WI38 (cell line): Measurements from ENCODE around the gene KLHL40.

Source experiments
- H3K4me3 ChIP-seq: 2 replicates; pipeline ENCODE4 v1.5.1; 2011; ENCODE audit warnings: low read depth, mild to moderate bottlenecking, control low read depth, low read length
- CTCF ChIP-seq: IDR thresholded peaks from 2 replicates; pipeline ENCODE4 v1.5.1; 2012; ENCODE audit warnings: low read depth, mild to moderate bottlenecking, control low read depth, low read length

The KLHL40 gene

GRCh38 chr3:42685363-42685881 is at the start of gene KLHL40:
TSS of gene KLHL40 (plus strand) at chr3:42685537. CDS start at chr3:42685619, 82 bp downstream.
- H3K4me3 ChIP-seq, result no peak within 1 kb of the TSS

GRCh38 chr3:42637001-42637400 is 48.3 kb upstream of the KLHL40 start:
- TF ChIP-seq CTCF, result no peak
- H3K4me3 ChIP-seq, result no peak overlapping the region

More at GRCh38 chr3:42685363-42685881, at the start of gene KLHL40:
- TF ChIP-seq CTCF, result no peak

- H3K4me3 ChIP-seq, result no peak overlapping the region
- no peak for TF ChIP-seq CTCF
Measured at GRCh38 chr3:42638339-42638842, 46.9 kb upstream of the KLHL40 start.

GRCh38 chr3:42639192-42639591 is 46.1 kb upstream of the KLHL40 start:
- H3K4me3 ChIP-seq, result no peak overlapping the region
- TF ChIP-seq CTCF, result no peak

GRCh38 chr3:42640129-42640528 is 45.2 kb upstream of the KLHL40 start:
- no peak for TF ChIP-seq CTCF
- no peak overlapping the region for H3K4me3 ChIP-seq

GRCh38 chr3:42640771-42641370 is 44.5 kb upstream of the KLHL40 start:
- no peak for TF ChIP-seq CTCF
- no peak overlapping the region for H3K4me3 ChIP-seq

- TF ChIP-seq CTCF, result no peak
- no peak overlapping the region for H3K4me3 ChIP-seq
Measured at GRCh38 chr3:42647821-42648459, 37.4 kb upstream of the KLHL40 start.
